GM23338 (cell line): ENCODE data around the gene GAREM2.

Experiments
- CTCF ChIP-seq, 2 experiments: fragments of 200-600 bp in 1 of 2; sonication (generic) in 1 of 2; conservative IDR thresholded peaks; 2 replicates each; pipeline versions ENCODE4 v1.5.1 to v1.6.1; 2016 to 2017; ENCODE audit warnings: antibody characterized with exemption in 2 of 2, low read depth in 2 of 2, mild to moderate bottlenecking in 2 of 2, moderate library complexity in 1 of 2
- EZH2 ChIP-seq: fragments of 200-600 bp; sonication (generic); IDR thresholded peaks from one replicate; pipeline ENCODE4 v1.8.0; 2017; ENCODE audit warnings: antibody characterized with exemption, mild to moderate bottlenecking, low read depth; ENCODE audit not compliant: unreplicated experiment
- EZH2phosphoT487 ChIP-seq: fragments of 200-600 bp; sonication (generic); IDR thresholded peaks from one replicate; pipeline ENCODE4 v1.8.1; 2018; ENCODE audit warnings: antibody characterized with exemption; ENCODE audit not compliant: unreplicated experiment
- JUNB ChIP-seq: IDR thresholded peaks from one replicate; pipeline ENCODE4 v1.6.1; 2016; ENCODE audit warnings: antibody characterized with exemption; ENCODE audit not compliant: unreplicated experiment
- ZNF114 ChIP-seq: fragments of 250-450 bp; sonication (Bioruptor Pico); IDR thresholded peaks from 2 replicates; pipeline ENCODE4 v1.5.0; 2020; ENCODE audit warnings: mild to moderate bottlenecking, moderate library complexity

- TF ChIP-seq EZH2phosphoT487, result no peak
- no peak for TF ChIP-seq EZH2
- TF ChIP-seq CTCF (conservative IDR thresholded peaks at IDR 0.05; ENCODE audit: low read depth in 2 of 2), result no peak
- TF ChIP-seq JUNB, result no peak
- TF ChIP-seq ZNF114 (CRISPR knock-in tag), result no peak
Measured at GRCh38 chr2:26165403-26165802, 7.5 kb upstream of the GAREM2 start.
